Right renal cortex interstitium (tissue), 3 donors: ENCODE data around the gene FNDC10. TPM values are rescaled to one million over a fixed set of nuclear protein-coding genes. Genes with fewer than 3 reads are reported as not detected.
"Not testable (repeated sequence)": the region's sequence is repeated elsewhere in the genome, so short reads cannot be mapped to it uniquely, and the experiment has no call there.

Experiments
- DNase-seq, 3 donors: peaks; one replicate each; pipeline ENCODE4 v3.0.0-alpha.2; 2013; ENCODE audit warnings: low read depth in 3 of 3, low spot score in 2 of 3
- polyA plus RNA-seq, 3 donors: library from polyadenylated mRNA; unstranded; fragments of 120-200 nt; gene quantifications; one replicate each; pipeline ENCODE4 v1.2.1, GENCODE V29; 2013; ENCODE audit not compliant: insufficient read length in 3 of 3

FNDC10 gene
- polyA plus RNA-seq, 3 donors = 1.3 to 2.5 (median 2.2) TPM

DNA sequence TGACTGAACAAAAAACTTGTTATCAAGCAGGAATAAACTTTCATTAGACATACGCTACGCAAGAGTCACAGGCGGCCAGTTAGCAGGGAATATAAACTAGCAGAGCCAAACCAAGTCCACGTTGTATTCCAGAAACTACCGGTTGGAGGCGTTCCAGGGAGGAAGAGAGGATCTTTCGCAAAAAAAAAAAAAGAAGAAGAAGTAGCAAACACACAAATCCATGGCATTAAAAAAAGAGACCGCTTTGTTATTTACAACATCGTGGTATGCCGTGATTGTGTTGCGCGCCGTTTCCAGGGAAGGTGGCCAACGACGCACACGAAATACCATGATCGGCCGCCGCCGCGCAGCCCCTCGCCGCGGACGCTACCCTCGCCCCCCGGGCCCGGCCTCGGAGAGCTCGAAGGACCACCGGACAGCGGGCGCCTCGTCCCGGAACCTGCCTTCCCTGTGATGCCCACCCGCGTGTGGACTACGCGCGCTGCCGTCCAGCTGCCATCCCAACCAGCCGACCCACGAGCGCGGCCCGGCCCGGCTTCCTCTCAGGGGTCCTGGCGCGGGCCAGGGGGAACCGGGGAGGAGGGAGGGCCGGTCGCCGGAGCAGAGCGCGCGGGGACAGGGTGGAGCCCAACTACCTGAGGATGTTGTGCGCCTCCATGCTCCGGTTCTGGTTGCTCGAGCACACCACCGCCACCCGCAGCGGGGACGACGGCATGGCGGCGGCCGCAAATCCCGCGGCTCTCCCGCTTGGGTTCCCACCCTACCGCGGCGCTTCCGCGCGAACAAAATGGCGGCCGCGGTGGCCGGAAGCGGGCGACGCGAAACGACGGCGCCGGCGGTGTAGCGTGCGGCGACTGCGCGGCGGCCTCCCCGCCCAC is 25.9 kb downstream of the FNDC10 start:
- peak in 1 of 3 donors; percentile 49 for DNase-seq

DNA sequence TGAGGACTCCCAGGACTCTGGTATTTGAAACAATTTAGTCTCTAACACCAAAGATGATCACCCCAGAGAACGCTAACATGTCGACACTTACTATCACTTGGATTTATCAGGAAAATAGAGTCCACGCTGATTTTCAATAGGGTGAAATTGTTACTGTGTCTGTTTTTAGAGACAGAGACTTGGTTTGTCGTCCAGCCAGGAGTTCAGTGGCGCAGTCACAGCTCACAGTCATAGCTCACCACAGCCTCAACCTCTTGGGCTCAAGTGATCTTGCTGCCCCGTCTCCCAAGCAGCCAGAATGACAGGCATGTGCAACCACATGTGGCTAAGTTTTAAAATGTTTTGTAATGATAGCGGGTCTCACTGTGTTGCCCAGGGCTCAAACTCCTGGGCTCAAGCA is 30.6 kb downstream of the FNDC10 start:
- DNase-seq = no peak

DNA sequence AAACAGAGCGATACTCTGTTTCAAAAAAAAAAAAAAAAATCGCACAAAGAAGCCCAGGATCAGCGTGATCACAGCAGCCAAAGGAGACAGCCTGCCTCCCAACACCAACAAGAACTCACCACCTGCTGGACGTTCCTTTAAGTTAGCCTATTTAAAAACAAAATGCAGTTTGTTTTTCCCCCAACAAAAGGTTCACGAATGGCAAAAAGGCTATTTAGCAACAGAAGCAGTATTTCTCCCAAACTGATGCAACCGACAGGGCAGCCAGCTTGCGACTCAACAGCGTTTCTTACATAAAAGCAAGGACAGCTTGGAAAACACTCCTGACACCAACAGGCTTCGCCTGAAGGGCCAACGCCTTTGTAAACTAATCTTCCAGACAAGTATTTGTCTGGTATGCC is 32.0 kb downstream of the FNDC10 start:
- DNase-seq = no peak

DNA sequence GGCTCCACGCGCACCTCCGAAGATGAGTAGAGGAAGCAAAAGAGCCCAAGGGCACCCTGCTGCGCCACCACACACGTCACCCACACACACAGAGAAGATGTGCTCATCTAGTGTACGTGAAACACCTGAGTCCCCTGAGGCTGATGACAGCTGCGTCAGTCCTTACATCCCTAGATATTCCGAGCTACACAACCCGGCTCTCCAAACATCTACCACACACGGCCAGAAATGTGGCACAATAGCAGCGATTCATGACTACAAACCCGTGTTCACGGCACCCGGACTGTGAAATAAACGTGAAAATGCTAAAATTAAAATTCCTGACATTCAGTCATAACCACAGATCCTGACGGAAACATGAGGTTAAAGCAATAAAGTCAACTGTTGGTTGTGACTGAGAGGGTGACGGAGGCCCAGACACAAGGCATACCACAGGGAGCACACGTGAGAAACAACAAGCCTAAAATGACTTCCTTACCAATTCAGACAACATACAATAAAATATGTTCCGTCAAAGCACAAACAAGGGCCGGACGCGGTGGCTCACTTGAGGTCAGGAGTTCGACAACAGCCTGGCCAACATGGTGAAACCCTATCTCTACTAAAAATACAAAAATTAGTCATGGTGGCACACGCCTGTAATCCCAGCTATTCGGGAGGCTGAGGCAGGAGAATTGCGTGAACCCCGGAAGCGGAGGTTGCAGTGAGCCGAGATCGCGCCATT is 32.6 kb downstream of the FNDC10 start:
- DNase-seq = no peak

DNA sequence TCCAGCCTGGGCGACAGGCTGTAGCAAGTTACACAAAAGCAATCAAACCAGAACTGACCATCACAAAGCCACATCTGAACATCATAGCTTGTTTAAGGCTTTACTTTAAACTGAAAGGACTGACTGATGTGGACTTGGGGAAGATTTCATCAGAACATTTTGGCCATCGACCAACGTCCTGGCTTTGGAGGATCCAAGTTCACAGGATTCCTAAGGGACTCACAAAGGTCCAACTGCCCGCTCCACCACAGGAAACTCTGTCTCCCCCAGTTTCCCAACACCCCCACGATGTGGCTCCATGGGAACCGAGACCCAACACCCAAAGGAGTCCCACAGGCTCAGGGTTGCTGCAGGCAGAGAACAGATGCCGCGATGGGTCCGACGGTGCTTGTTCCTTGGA is 34.6 kb downstream of the FNDC10 start:
- no peak for DNase-seq

DNA sequence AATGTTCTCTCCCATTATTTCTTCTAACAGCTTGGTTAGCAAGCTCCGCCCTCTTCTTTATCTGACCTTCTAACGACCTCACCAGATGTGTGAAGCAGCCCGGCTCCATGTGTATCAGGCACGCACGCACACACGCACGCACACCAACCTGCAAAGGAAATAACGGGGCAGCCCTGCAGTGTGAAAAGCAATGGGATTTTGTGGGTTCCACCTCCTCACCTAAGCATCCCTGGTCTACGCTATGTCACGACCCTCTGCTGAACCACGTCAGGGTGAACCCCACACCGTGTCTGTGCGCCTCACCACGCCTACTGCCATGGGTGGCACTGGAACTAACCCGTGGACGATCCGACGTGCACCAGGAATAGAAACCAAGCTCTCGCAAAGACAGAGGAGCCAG is 35.7 kb downstream of the FNDC10 start:
- DNase-seq = no peak

DNA sequence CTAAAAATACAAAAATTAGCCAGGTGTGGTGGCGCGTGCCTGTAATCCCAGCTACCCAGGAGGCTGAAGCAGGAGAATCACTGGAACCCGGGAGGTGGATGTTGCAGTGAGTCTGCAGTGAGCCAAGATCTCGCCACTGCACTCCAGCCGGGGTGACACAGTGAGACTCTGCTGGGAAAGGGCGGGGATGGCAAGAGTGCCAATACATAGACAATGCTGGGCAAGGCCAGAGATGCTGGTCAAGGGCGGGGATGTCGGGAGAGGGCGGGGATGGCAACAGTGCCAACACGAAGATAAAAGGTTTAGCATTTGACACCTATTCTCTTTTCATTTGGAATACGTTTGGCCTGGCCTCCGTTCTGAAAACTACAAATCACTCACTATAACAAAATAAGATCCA is 36.2 kb downstream of the FNDC10 start:
- no peak for DNase-seq

DNA sequence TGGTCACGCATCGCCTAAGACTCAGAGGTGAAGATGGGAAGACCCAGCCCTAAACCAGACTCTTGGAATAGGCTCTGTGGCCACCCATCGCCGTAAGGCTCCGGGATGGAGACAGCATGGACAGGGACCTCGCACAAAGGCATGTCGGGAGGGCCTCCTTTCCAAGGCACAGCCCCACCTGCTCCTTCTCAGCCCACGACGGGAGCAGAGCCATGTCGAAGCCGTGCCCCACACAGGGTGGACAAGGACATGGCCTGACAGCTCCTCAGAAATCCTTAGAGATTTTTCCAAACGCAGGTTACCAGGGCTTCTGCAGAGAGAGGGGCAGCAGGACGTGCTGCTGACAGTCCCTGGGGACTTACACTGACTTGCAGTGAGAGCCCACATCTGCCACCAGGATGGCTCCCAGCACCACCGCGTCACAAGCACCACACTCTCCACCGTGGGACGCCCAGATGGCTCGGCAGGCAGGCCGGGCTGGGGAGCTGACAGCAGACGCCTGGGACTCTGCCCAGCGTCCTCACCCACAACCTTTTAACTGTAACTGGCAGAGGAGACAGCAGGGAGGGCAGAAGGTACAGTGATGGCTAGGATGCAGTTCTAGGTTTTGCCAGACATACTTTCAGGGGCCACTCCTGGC is 37.3 kb downstream of the FNDC10 start:
- no peak for DNase-seq

DNA sequence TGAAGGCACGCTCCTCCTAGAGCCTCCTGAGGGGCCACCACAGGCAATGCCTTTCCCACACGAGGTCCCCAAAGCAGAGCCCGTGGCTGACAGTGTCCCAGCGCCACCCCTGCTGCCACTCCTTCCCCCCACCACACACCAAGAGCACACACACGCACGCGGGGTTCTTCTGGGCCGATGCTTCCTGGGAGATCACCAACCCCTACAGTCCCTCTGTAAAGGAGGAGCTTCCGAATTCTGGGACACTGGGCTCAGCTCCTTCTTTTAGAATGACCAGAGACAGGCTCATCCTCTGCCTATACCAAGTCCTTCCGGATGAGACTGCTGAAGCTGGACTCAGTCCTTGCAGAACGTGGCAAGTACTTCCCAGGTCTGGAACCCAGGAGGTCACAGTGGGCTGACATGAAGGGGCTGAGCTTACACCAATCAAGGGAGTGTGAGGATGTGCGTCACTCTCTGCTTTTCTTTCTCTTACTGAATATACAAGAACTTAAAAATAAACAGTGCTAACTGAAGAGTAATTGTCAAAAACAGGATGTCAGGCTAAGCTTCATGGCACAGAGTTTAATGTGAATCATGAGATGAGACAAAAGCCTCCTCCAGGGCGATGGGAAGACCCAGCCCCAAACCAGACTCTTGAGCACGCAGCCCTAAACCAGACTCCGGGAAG is 38.0 kb downstream of the FNDC10 start:
- DNase-seq = no peak

DNA sequence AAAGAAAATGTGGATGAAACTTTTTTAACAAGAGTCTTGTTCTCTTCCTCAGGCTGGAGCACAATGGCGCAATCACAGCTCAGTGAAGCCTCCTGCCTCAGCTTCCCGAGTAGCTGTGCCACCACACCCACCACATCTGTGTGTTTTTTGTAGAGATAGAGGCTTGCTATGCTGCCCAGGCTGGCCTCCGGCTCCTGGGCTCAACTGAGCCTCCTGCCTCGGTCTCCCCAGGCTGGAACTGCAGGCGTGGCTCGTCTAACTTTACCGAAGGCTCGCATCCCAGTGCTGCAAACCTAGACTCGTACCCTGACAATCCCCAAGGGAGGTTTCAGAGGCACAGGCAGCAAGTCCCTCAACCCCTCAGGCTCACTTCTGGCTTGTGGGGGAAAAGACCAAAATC is 39.8 kb downstream of the FNDC10 start:
- DNase-seq = no peak

DNA sequence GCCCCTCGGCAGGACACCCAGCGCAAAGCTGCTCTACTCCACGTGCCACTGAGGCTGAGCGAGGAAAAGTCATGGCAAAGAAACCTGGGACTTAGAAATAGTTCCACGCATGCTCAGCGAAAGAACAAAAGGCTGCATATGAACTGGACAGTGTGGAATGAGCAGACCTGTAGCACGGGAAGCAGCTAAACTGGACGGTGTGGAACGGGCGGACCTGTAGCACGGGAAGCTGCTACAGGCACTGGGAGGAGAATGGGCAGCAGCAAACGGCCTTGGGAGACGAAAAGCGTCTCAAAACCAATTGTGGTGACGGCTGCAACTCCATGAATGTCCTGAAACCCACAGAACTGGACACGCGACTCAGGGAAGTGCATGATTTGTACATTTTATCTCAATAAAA is 40.9 kb downstream of the FNDC10 start:
- DNase-seq = no peak

DNA sequence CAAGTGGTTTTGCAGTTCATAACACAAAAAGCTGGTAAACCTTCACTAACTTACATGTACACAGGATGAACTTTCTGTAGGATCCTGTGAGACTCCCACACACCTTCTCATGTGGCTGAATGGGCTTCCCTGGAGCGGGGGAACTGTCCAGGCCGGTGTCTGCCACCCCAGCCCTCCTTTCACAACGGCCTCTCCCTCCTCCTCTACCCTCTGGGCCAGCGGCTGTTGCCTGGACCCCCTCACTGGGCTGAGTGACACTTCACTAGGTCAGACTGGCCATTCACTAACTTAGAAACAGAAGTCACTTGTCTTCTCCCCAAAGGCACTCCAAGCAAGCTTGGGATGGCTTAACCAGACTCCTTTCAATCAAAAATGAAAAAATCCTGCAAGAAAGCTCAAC is 41.3 kb downstream of the FNDC10 start:
- DNase-seq = no peak

DNA sequence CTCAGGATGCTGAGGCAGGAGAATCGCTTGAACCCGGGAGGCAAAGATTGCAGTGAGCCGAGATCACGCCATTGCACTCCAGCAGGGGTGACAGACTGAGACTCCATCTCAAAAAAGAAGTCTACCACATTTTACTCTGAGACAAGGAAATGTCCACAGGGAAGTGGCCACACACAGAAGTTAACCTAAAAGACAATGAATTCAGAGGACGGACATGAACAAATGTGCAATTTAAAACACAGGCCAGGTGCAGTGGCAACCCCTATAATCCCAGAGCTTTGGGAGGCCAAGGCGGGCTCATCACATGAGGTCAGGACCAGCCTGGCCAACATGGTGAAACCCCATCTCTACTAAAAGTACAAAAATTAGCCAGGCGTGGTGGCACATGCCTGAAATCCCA is 42.2 kb downstream of the FNDC10 start:
- DNase-seq = not testable (repeated sequence)

DNA sequence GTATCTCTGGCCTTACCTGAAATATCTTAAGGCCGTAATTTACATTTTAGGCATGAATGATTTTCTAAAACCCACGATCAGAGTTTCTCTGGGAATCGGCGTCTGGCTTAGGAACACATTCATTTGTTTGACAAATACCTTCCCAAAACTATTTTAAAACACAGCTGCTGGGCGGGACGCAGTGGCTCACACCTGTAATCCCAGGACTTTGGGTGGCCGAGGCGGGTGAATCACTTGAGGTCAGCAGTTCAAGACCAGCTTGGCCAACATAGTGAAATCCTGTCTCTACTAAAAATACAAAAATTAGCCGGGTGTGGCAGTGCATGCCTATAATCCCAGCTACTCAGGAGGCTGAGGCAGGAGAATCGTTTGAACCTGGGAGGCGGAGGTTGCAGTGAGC is 43.0 kb downstream of the FNDC10 start:
- not testable (repeated sequence) for DNase-seq

DNA sequence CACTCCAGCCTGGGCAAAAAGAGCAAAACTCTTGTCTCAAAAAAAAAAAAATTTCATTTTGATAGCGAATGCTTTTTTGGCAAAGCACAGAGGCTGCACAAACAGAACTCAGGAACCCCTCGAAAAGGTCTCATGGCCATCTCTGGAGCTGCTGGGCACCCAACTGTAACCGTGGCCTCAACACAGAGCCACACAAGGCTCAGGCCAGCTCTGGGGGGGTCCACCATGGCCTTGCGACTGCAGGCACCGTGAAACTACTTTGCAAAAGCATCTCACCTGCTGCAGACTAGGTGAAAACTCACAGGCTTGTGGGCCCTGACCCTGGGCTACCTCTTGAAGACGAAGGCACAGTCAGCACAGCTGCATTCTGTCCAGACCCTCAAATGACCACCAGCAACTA is 43.4 kb downstream of the FNDC10 start:
- DNase-seq = no peak

DNA sequence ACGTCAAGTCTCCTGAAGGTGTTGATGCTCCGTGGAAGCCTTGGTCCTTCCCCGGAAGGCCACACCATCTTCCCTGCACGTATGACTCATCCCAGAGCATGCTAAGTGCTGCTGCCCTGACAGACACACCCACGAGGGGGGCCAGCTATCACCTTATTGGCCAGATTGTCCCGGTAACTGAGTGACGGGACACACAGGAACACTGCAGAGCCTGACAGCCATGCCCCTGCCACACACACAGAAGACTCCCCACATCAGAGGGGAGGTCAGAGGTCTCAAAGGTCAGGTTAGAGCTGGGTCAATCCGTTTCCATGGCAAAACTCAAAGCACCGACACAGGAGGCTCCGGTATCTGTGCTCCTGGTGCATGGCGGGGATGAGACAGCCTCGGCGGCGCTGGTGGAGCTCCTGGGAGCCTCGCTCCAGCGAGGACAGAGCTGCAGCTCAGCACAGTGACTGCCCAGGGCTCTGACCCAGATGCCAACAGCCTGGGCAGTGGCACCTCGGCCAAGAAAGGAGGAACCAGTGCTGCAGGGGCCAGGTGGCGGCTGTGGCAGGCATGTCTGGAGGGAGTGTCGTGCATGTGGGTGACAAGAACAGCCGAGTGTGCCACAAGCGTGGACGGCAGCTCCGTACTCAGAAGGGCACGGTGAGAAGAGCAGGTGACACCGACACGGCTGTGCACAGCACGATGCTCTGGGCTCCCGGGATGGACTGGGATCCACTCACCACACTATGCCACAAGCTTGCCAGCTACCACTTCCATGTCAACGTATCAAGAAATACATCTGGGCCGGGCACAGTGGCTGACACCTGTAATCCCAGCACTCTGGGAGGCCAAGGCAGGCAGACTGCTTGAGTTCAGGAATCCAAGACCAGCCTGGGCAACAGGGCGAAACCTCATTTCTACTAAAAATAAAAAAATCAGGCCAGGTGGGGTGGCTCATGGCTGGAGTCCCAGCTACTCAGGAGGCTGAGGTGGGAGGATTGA is 44.7 kb downstream of the FNDC10 start:
- DNase-seq = no peak

DNA sequence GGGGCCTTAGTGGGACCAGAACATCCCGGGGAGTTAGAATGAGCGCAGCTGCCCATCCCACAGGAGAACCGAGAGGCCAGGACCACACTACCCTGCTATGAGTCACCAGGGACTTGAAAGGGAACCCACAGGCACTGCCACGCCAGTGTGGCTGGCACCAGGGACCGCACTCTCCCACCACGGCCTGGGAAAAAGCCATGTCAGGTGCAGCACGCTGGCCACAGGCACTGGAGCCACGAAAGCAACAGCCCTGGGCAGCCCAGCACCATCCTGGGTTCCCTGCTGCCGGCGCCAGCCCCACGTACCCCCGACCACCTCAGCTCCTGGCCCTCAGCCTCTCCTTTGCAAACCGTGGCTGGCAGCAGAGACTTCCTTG is 45.4 kb downstream of the FNDC10 start:
- no peak for DNase-seq

DNA sequence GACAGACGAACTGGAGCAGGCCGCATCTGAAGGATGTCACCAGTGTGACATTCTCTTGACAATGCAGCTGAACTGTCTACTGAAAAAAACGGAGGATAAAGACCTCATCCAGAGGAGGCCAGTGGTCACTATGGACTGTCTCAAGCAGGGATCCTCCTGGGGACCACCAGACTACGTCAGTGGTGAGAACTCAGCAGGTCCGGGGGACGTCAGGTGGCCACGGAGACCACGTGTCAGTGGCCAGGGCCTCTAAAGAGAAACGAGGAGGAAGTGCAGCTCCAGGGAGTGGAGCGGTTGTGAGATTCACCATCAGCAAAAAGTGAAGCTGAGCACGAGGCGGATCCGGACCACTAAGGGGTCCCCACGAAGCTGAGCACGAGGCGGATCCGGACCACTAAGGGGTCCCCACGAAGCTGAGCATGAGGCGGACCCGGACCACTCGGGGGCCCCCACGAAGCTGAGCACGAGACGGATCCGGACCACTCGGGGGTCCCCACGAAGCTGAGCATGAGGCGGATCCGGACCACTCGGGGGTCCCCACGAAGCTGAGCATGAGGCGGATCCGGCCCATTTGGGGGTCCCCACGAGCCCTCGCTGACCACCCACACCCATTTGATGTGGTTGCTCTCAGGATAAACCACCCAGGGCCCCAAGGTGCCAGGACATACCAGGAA is 46.0 kb downstream of the FNDC10 start:
- DNase-seq = no peak

DNA sequence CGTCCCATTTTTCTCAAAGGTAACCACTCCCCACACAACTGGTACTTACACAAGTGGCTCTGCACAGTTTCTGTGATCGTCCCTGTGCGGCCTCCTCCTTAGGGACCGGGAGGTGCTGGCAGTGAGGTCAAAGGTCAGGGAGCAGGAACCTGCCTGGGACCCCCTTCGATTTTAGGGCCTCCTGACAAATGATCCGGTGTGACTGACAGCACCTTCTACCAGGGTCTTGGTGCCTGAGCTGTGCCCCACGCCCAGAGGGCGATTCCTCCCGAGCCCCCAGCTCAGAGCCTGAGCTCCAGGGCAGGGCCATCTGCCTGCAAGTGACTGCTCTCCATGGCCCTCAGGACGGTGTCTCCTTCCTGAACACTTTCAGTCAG is 47.7 kb downstream of the FNDC10 start:
- DNase-seq = no peak
